SK-N-SH (cell line): Measurements from ENCODE around the gene VAMP3. TPM values are rescaled to one million over a fixed set of nuclear protein-coding genes. Genes with fewer than 3 reads are reported as not detected.

Experiments
- CTCF ChIA-PET: fragments of 300-600, 350-600 bp; formaldehyde crosslinking; extraction: SDS; loops from one replicate; lab custom pipeline; 2021; lab: Yijun Ruan, JAX
- POLR2A ChIA-PET: fragments of 350-600 bp; sonication (Branson Sonifier 250); formaldehyde crosslinking; extraction: SDS; loops from one replicate; lab custom pipeline; 2020; ENCODE audit warnings: antibody characterized with exemption, inconsistent platforms; lab: Yijun Ruan, JAX
- DNase-seq: peaks from one replicate; pipeline ENCODE4 v3.0.0; 2012
- H2AFZ ChIP-seq: fragments of 200-600 bp; sonication (generic); 2 replicates; pipeline ENCODE4 v1.8.1; 2016; ENCODE audit warnings: antibody characterized with exemption, mild to moderate bottlenecking, low read depth
- H3F3A ChIP-seq: fragments of 200-600 bp; sonication (generic); replicated peaks from 2 replicates; pipeline ENCODE3; 2016; ENCODE audit warnings: antibody characterized with exemption, mild to moderate bottlenecking; ENCODE audit not compliant: insufficient read depth
- H3K27ac ChIP-seq, 2 experiments: fragments of 200-500 bp in 1 of 2; fragments of 200-600 bp in 1 of 2; sonication (Bioruptor generic) in 1 of 2; sonication (generic), shearing (Covaris generic) in 1 of 2; 2 replicates each; pipeline versions ENCODE4 v1.5.1 to v1.6.1; 2014 to 2016; ENCODE audit warnings: low read depth in 2 of 2, inconsistent platforms in 1 of 2, low read length in 1 of 2, mild to moderate bottlenecking in 1 of 2, mixed read lengths in 1 of 2
- H3K27me3 ChIP-seq: fragments of 200-600 bp; sonication (generic), shearing (Covaris generic); 2 replicates; pipeline ENCODE4 v1.6.1; 2016; ENCODE audit warnings: mixed run types; ENCODE audit not compliant: insufficient read depth
- H3K36me3 ChIP-seq, 2 experiments: fragments of 200-500 bp in 1 of 2; fragments of 200-600 bp in 1 of 2; sonication (Bioruptor generic) in 1 of 2; sonication (generic) in 1 of 2; replicated peaks in 1 of 2; 2 replicates each; pipeline versions ENCODE3 to v1.5.1; 2014 to 2016; ENCODE audit warnings: low read length in 1 of 2, mild to moderate bottlenecking in 1 of 2; ENCODE audit not compliant: insufficient read depth in 2 of 2, control insufficient read depth in 1 of 2
- H3K4me1 ChIP-seq, 2 experiments: fragments of 200-500 bp in 1 of 2; fragments of 200-600 bp in 1 of 2; sonication (Bioruptor generic) in 1 of 2; sonication (generic), shearing (Covaris generic) in 1 of 2; 2 replicates each; pipeline versions ENCODE4 v1.5.1 to v1.6.1; 2014 to 2016; ENCODE audit warnings: low read depth in 1 of 2, low read length in 1 of 2, mixed run types in 1 of 2; ENCODE audit not compliant: insufficient read depth in 2 of 2, control insufficient read depth in 1 of 2
- H3K4me2 ChIP-seq: fragments of 200-600 bp; sonication (generic), shearing (Covaris generic); 2 replicates; pipeline ENCODE4 v1.6.1; 2017; ENCODE audit warnings: mixed run types
- H3K4me3 ChIP-seq, 2 experiments: fragments of 200-500 bp in 1 of 2; fragments of 200-600 bp in 1 of 2; sonication (Bioruptor generic) in 1 of 2; sonication (generic), shearing (Covaris generic) in 1 of 2; 2 replicates each; pipeline versions ENCODE4 v1.5.1 to v1.8.1; 2014 to 2016; ENCODE audit warnings: low read depth in 2 of 2, inconsistent platforms in 1 of 2, low read length in 1 of 2, mild to moderate bottlenecking in 1 of 2, mixed read lengths in 1 of 2, moderate library complexity in 1 of 2
- H3K79me2 ChIP-seq: fragments of 200-600 bp; sonication (generic); 2 replicates; pipeline ENCODE4 v1.8.1; 2017; ENCODE audit warnings: mild to moderate bottlenecking; ENCODE audit not compliant: insufficient read depth
- H3K9ac ChIP-seq: fragments of 200-600 bp; sonication (generic); 2 replicates; pipeline ENCODE4 v1.6.1; 2017; ENCODE audit warnings: mixed run types
- H3K9me2 ChIP-seq: fragments of 200-600 bp; sonication (generic); 2 replicates; pipeline ENCODE4 v1.6.1; 2017; ENCODE audit warnings: mixed run types
- H3K9me3 ChIP-seq: fragments of 200-600 bp; sonication (generic); 2 replicates; pipeline ENCODE4 v1.6.1; 2017; ENCODE audit warnings: mixed run types, mild to moderate bottlenecking, moderate library complexity
- H4K20me1 ChIP-seq: fragments of 200-600 bp; sonication (generic); 2 replicates; pipeline ENCODE4 v1.6.1; 2017; ENCODE audit warnings: mild to moderate bottlenecking, mixed run types; ENCODE audit not compliant: insufficient read depth
- EZH2phosphoT487 ChIP-seq: fragments of 200-600 bp; sonication (generic); IDR thresholded peaks from 2 replicates; pipeline ENCODE4 v1.6.1; 2017; ENCODE audit warnings: low read depth, mixed run types, mild to moderate bottlenecking, antibody characterized with exemption, moderate library complexity, borderline replicate concordance
- FOXM1 ChIP-seq: IDR thresholded peaks from 2 replicates; pipeline ENCODE4 v1.4.0; 2012; ENCODE audit warnings: low read depth, mild to moderate bottlenecking
- NRF1 ChIP-seq: IDR thresholded peaks from 2 replicates; pipeline ENCODE4 v1.6.1; 2012; ENCODE audit warnings: low read depth, mild to moderate bottlenecking, low read length
- REST ChIP-seq: IDR thresholded peaks from 2 replicates; pipeline ENCODE4 v1.6.1; 2012; ENCODE audit warnings: mild to moderate bottlenecking, low read depth, low read length, moderate library complexity
- TAF1 ChIP-seq: IDR thresholded peaks from 2 replicates; pipeline ENCODE4 v1.6.1; 2012; ENCODE audit warnings: low read depth, mild to moderate bottlenecking, low read length, moderate library complexity, borderline replicate concordance
- USF1 ChIP-seq: IDR thresholded peaks from 2 replicates; pipeline ENCODE4 v1.4.0; 2012; ENCODE audit warnings: low read depth, borderline replicate concordance
- ZBTB33 ChIP-seq: IDR thresholded peaks from 2 replicates; pipeline ENCODE4 v1.4.0; 2012; ENCODE audit warnings: low read depth, borderline replicate concordance
- WGBS: methylation state at CpG from one replicate; pipeline ENCODE4 v1.1.6; 2017; ENCODE audit warnings: low lambda C conversion rate; 5-methylcytosine and 5-hydroxymethylcytosine counted together
- polyA plus RNA-seq, 3 experiments: library from polyadenylated mRNA; depleted of rRNA; stranded (reverse); fragments of >200 nt; gene quantifications; 2 replicates each; pipeline ENCODE4 v1.2.3, GENCODE V29; 2012

Gene VAMP3
- polyA plus RNA-seq, 1 of the 3 experiments (the other 2 are of a cell fraction) = 96.4 TPM

GRCh38 chr1:7778133-7778628 lies 7.1 kb downstream of the VAMP3 start (continued):
- no peak for TF ChIP-seq ZBTB33
- no peak for TF ChIP-seq FOXM1

- Histone ChIP-seq H3K4me2 (no peak overlapping the region), H3K36me3 (peaks cover 41 to 44% of the 10 kb centered on the region in 2 experiments), H3K27ac (no peak overlapping the region), H3K4me3 (no peak overlapping the region), H3K4me1 (peaks cover 0 to 6% of the 10 kb centered on the region in 2 experiments; a peak in 1 of 4 replicates), H3K27me3 (no peaks in the 10 kb centered on the region)
- POLR2A ChIA-PET = no interaction called here
- no peak for DNase-seq
- 86% methylated on average over 8 of the region's 9 CpGs for WGBS
- no peak for TF ChIP-seq ZBTB33
- no peak for TF ChIP-seq EZH2phosphoT487
- no peak for TF ChIP-seq USF1
- no peak for TF ChIP-seq TAF1
- no peak for TF ChIP-seq REST
- no peak for TF ChIP-seq NRF1
- TF ChIP-seq, all 33 proteins: peak for 0
- H4K20me1 ChIP-seq = no peaks in the 10 kb centered on the region
- no peaks in the 10 kb centered on the region for H3K9me3 ChIP-seq
- H3K79me2 ChIP-seq = peaks cover 19% of the 10 kb centered on the region; the same call in 1 of the 2 replicates
- H3K9ac ChIP-seq = no peak overlapping the region
- H3K9me2 ChIP-seq = no peaks in the 10 kb centered on the region
- CTCF ChIA-PET = interaction anchor here (11.8 kb wide), 1 partner anchor 113 kb away, joined by 54 read pairs; no protein-coding TSS in a partner anchor
- H2AFZ ChIP-seq = no peak overlapping the region
- peaks cover 21% of the 10 kb centered on the region for H3F3A ChIP-seq
These were observed 9.9 kb downstream of the VAMP3 start for GRCh38 chr1:7780976-7781375.
